Caco-2 (cell line): ENCODE measurements around the gene SLX4. TPM values are rescaled to one million over a fixed set of nuclear protein-coding genes. Genes with fewer than 3 reads are reported as not detected.
A peak's percentile ranks its signal among the peaks of the same experiment; 100 is the strongest.

Experiments
- BruUV-seq: library from RNA; stranded (reverse); fragments of 400-500 nt; replicated peaks from 2 replicates; lab custom pipeline; 2021; lab: Mats Ljungman, UMichigan
- CTCF ChIA-PET: fragments of 300-600 bp; sonication (Branson Sonifier 250); formaldehyde crosslinking; loops from one replicate; lab custom pipeline; 2022; ENCODE audit warnings: antibody characterized with exemption; lab: Charles Lee
- POLR2A ChIA-PET: fragments of 300-600 bp; sonication (Branson Sonifier 250); formaldehyde crosslinking; loops from one replicate; lab custom pipeline; 2022; ENCODE audit warnings: antibody characterized with exemption; lab: Charles Lee
- DNase-seq, 2 experiments: peaks; one replicate each; pipeline versions ENCODE4 v3.0.0 to v3.0.0-alpha.2; 2020 to 2022
- H3K27me3 ChIP-seq: replicated peaks from 2 replicates; pipeline ENCODE4 v1.6.0; 2011; ENCODE audit warnings: low read length; ENCODE audit not compliant: control insufficient read depth, insufficient read depth
- H3K36me3 ChIP-seq: 2 replicates; pipeline ENCODE4 v1.5.1; 2011; ENCODE audit warnings: low read length; ENCODE audit not compliant: control insufficient read depth, insufficient read depth
- H3K4me1 ChIP-seq: fragments of 250-450 bp; sonication (Bioruptor Pico); 2 replicates; pipeline ENCODE4 v1.5.1; 2020; ENCODE audit warnings: mild to moderate bottlenecking
- H3K4me3 ChIP-seq: 2 replicates; pipeline ENCODE4 v1.5.1; 2011; ENCODE audit warnings: low read depth, mild to moderate bottlenecking, control low read depth, low read length
- H3K9me3 ChIP-seq: fragments of 250-450 bp; sonication (Bioruptor Pico); 2 replicates; pipeline ENCODE4 v1.5.1; 2020; ENCODE audit warnings: mild to moderate bottlenecking, moderate library complexity
- H3K27ac Mint-ChIP-seq: one replicate; pipeline ENCODE4 v1.8.0; 2022; ENCODE audit warnings: mixed read lengths; ENCODE audit not compliant: unreplicated experiment
- H3K27me3 Mint-ChIP-seq: one replicate; pipeline ENCODE4 v1.8.0; 2022; ENCODE audit warnings: mixed read lengths; ENCODE audit not compliant: insufficient read depth, unreplicated experiment
- H3K36me3 Mint-ChIP-seq: one replicate; pipeline ENCODE4 v1.8.0; 2022; ENCODE audit warnings: mild to moderate bottlenecking, mixed read lengths; ENCODE audit not compliant: insufficient read depth, unreplicated experiment
- H3K4me1 Mint-ChIP-seq: one replicate; pipeline ENCODE4 v1.8.0; 2022; ENCODE audit warnings: low read depth, mixed read lengths; ENCODE audit not compliant: unreplicated experiment
- H3K4me3 Mint-ChIP-seq: one replicate; pipeline ENCODE4 v1.8.0; 2022; ENCODE audit warnings: mild to moderate bottlenecking, moderate library complexity, mixed read lengths; ENCODE audit not compliant: unreplicated experiment
- H3K9me3 Mint-ChIP-seq: one replicate; pipeline ENCODE4 v1.8.0; 2022; ENCODE audit warnings: mixed read lengths; ENCODE audit not compliant: unreplicated experiment
- intact Hi-C: fragments of 100-400 bp; cut with micrococcal nuclease; formaldehyde crosslinking; loops from one replicate; pipeline ENCODE4 v1.10.0; 2022; ENCODE audit not compliant: unreplicated experiment
- total RNA-seq: library from RNA; stranded (reverse); gene quantifications from 2 replicates; pipeline ENCODE4 v1.2.3, GENCODE V29; 2022
- TF ChIP-seq, protein P1 (sequence below), 2 experiments: fragments of 200-600 bp in 1 of 2; IDR thresholded peaks; 1 replicate in 1 of 2; 2 replicates in 1 of 2; pipeline versions ENCODE4 v1.5.1 to v1.8.0; 2011 to 2022; ENCODE audit warnings: antibody characterized with exemption in 1 of 2, control low read depth in 1 of 2, inconsistent platforms in 1 of 2, low read depth in 1 of 2, low read length in 1 of 2, mild to moderate bottlenecking in 1 of 2, moderate library complexity in 1 of 2; ENCODE audit not compliant: insufficient read depth in 1 of 2, severe bottlenecking in 1 of 2, unreplicated experiment in 1 of 2

The SLX4 gene
- total RNA-seq, 1 experiment from 2014 or later, result 10.4 TPM

DNA sequence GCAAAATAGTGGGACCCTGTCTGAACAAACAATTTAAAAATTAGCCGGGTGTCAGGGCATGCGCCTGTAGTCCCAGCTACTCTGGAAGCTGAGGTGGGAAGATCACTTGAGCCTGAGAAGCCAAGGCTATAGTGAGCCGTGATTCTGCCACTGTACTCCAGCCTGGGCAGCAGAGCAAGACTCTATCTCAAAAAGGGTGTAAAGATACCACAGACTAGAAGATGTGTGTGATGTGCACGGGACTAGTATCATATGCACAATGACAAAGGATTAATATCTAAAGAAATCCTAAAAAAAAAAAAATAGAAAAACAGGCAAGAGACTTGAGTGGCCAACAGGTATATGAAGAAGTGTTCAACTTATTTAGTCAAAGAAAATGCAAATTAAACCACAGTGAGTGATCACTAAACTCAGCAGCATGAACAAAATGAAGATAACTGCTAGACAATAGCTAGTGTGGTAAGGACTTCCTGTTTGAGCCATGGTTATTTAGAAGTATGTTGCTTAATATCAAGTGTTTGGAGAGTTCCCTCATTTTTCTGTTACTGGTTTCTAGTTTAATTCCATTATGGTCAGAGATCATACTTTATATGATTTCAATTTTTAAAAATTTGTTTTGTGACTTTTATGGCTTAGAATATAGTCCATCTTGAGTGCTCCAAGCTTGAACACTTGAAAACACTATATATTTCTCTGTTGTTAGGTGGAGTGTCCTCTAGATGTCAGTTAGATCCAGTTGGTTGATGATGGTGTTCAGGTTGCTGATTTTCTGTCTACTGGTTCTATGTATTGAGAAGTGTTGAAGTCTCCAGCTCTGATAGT lies 14.7 kb upstream of the SLX4 start:
- BruUV-seq, result no TSS peak
- Histone ChIP-seq H3K36me3 (no peaks in the 10 kb centered on the region), H3K27me3 (no peaks in the 10 kb centered on the region), H3K4me3 (no peak overlapping the region), H3K9me3 (no peaks in the 10 kb centered on the region), H3K4me1 (no peaks in the 10 kb centered on the region)
- H3K4me1 Mint-ChIP-seq, result no peaks in the 10 kb centered on the region
- no peaks in the 10 kb centered on the region for H3K9me3 Mint-ChIP-seq
- DNase-seq, result no peak
- ChIA-PET CTCF (interaction anchor here (0.6 to 0.8 kb wide), 2 partner anchors 35 to 80 kb away, joined by 3 to 5 read pairs; no protein-coding TSS in a partner anchor), POLR2A (no interaction called here)
- H3K27me3 Mint-ChIP-seq, result no peaks in the 10 kb centered on the region
- intact Hi-C loops, result no loop called here
- H3K4me3 Mint-ChIP-seq, result no peak overlapping the region
- no peaks in the 10 kb centered on the region for H3K36me3 Mint-ChIP-seq
- TF ChIP-seq, protein P1, sequence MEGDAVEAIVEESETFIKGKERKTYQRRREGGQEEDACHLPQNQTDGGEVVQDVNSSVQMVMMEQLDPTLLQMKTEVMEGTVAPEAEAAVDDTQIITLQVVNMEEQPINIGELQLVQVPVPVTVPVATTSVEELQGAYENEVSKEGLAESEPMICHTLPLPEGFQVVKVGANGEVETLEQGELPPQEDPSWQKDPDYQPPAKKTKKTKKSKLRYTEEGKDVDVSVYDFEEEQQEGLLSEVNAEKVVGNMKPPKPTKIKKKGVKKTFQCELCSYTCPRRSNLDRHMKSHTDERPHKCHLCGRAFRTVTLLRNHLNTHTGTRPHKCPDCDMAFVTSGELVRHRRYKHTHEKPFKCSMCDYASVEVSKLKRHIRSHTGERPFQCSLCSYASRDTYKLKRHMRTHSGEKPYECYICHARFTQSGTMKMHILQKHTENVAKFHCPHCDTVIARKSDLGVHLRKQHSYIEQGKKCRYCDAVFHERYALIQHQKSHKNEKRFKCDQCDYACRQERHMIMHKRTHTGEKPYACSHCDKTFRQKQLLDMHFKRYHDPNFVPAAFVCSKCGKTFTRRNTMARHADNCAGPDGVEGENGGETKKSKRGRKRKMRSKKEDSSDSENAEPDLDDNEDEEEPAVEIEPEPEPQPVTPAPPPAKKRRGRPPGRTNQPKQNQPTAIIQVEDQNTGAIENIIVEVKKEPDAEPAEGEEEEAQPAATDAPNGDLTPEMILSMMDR (IDR thresholded peaks at IDR 0.05; ENCODE audit: insufficient read depth in 1 of 2, low read depth in 1 of 2, low read length in 1 of 2, severe bottlenecking in 1 of 2, unreplicated experiment in 1 of 2), result peak in 1 of 2 experiments; percentile 8
- H3K27ac Mint-ChIP-seq, result no peak overlapping the region

DNA sequence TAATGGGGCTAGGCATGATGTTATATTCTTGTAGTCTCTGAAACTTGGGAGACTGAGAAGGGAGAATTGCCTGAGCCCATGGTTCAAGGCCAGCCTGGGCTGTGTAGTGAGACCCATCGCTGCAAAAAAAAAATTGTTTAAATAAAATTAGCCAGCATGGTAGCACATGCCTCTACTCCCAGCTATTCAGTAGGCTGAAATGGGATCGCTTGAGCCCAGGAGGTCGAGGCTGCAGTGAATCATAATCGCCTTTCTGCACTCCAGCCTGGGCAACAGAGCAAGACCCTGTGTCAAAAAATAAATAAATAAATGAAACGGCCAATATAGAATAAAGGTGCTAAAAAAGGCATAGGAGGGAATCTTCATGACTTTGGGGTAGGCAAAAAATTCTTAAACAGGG lies 13.9 kb upstream of the SLX4 start:
- Mint-ChIP-seq H3K27ac (no peak overlapping the region), H3K9me3 (no peaks in the 10 kb centered on the region), H3K4me3 (no peak overlapping the region), H3K27me3 (no peaks in the 10 kb centered on the region), H3K4me1 (no peaks in the 10 kb centered on the region), H3K36me3 (no peaks in the 10 kb centered on the region)
- ChIA-PET POLR2A (no interaction called here), CTCF (no interaction called here)
- BruUV-seq, result no TSS peak
- intact Hi-C loops, result no loop called here
- no peak overlapping the region for H3K4me3 ChIP-seq
- H3K9me3 ChIP-seq, result no peaks in the 10 kb centered on the region
- no peaks in the 10 kb centered on the region for H3K36me3 ChIP-seq
- H3K4me1 ChIP-seq, result no peaks in the 10 kb centered on the region
- TF ChIP-seq, protein P1 (IDR thresholded peaks at IDR 0.05; ENCODE audit: insufficient read depth in 1 of 2, low read depth in 1 of 2, low read length in 1 of 2, severe bottlenecking in 1 of 2, unreplicated experiment in 1 of 2), result no peak
- H3K27me3 ChIP-seq, result no peaks in the 10 kb centered on the region
- no peak for DNase-seq

- CTCF ChIA-PET, result no interaction called here
- Histone ChIP-seq H3K9me3 (no peaks in the 10 kb centered on the region), H3K4me1 (no peaks in the 10 kb centered on the region), H3K36me3 (no peaks in the 10 kb centered on the region), H3K4me3 (no peak overlapping the region), H3K27me3 (no peaks in the 10 kb centered on the region)
- Mint-ChIP-seq H3K9me3 (no peaks in the 10 kb centered on the region), H3K27me3 (no peaks in the 10 kb centered on the region), H3K4me3 (no peak overlapping the region), H3K27ac (no peak overlapping the region), H3K4me1 (no peaks in the 10 kb centered on the region), H3K36me3 (no peaks in the 10 kb centered on the region)
- TF ChIP-seq, protein P1 (IDR thresholded peaks at IDR 0.05; ENCODE audit: insufficient read depth in 1 of 2, low read depth in 1 of 2, low read length in 1 of 2, severe bottlenecking in 1 of 2, unreplicated experiment in 1 of 2), result no peak
- BruUV-seq, result no TSS peak
- POLR2A ChIA-PET, result no interaction called here
- intact Hi-C loops, result no loop called here
- DNase-seq, result no peak
These were observed 12.2 kb upstream of the SLX4 start for GRCh38 chr16:3623642-3624041.
